Lower leg skin (tissue), 4 donors: Measurements from ENCODE around the gene STAT5A. TPM values are rescaled to one million over a fixed set of nuclear protein-coding genes. Genes with fewer than 3 reads are reported as not detected.

Experiments
- DNase-seq, 2 donors: peaks; one replicate each; pipeline ENCODE4 v3.0.0-alpha.2; 2019; ENCODE audit warnings: low spot score in 2 of 2
- H3K4me3 ChIP-seq: fragments of 200-600 bp; sonication (generic); 2 replicates; pipeline ENCODE4 v1.5.1; 2017; ENCODE audit warnings: mild to moderate bottlenecking, low read depth; ENCODE audit not compliant: poor library complexity, severe bottlenecking
- POLR2A ChIP-seq, 2 donors: fragments of 450-650 bp; IDR thresholded peaks; one replicate each; pipeline ENCODE4 v1.6.1; 2016 to 2017; ENCODE audit warnings: antibody characterized with exemption in 2 of 2, mild to moderate bottlenecking in 1 of 2, moderate library complexity in 1 of 2
- WGBS, 2 donors: methylation state at CpG; one replicate each; pipeline ENCODE4 v1.1.5; 2018; 5-methylcytosine and 5-hydroxymethylcytosine counted together
- intact Hi-C: fragments of 100-400 bp; cut with DNase I; formaldehyde crosslinking; loops from one replicate; pipeline ENCODE4 v1.15.0; 2023; ENCODE audit warnings: low total_unique reads
- total RNA-seq, 4 donors: library from RNA; depleted of rRNA; stranded (reverse); fragments of >200 nt; gene quantifications; one replicate each; pipeline ENCODE4 v1.1.0, GENCODE V29; 2016
- TF ChIP-seq, protein P1 (sequence below), 3 donors: fragments of 450-650 bp; IDR thresholded peaks; one replicate each; pipeline ENCODE4 v1.5.1; 2016; ENCODE audit warnings: antibody characterized with exemption in 3 of 3, mild to moderate bottlenecking in 3 of 3, moderate library complexity in 2 of 3

Gene STAT5A
- total RNA-seq, 4 donors from 2014 or later, result 25.1 to 60.9 (median 48.0) TPM

DNA sequence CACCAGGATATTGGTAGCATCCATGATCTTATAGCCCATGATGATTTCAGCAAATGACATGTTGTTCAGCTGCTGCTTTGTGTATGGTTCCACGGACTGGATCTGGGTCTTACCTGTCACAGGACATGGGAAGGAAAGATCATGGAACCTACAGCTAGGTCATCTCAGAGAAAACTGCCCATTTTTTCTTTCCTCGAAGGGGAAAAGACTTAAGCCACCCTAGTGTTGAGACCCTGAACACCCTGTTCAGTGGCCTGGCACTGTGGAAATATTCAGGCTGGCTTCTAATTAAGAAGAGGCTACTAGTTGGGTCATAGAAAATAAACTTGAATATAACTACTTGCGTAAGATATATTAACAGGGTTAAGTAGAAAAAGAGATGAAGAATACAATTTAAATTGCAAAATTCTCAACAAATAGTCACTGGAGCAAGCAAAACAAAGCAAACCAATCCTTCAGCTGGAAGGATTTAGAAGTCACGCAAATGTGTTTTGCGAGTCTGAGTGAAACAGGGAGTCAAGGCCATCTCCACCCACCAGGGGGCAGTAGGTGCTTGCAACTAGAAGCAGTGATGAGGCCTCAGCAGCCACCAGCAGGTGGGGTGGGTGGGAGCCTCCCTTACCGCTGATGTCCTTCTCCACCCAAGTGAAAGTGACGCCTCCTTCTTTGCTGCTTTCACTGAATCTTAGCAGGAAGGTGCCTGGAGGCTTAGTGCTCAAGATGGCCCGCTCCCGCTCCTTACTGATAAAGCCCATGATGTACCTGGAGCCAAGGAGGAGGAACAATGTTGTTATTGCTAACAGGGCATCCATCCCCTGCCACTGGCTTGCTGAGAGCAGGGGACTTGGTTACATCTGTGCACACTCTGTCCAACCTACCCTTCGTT lies 34.3 kb downstream of the STAT5A start:
- 40 to 41% methylated on average over 10 of the region's 10 CpGs for WGBS, 2 donors
- DNase-seq, result peak; percentile 94 to 99
- intact Hi-C loops, result loop anchor here (5.0 kb wide), 2 partner anchors 80 to 195 kb away; no protein-coding TSS in a partner anchor
- TF ChIP-seq, protein P1, sequence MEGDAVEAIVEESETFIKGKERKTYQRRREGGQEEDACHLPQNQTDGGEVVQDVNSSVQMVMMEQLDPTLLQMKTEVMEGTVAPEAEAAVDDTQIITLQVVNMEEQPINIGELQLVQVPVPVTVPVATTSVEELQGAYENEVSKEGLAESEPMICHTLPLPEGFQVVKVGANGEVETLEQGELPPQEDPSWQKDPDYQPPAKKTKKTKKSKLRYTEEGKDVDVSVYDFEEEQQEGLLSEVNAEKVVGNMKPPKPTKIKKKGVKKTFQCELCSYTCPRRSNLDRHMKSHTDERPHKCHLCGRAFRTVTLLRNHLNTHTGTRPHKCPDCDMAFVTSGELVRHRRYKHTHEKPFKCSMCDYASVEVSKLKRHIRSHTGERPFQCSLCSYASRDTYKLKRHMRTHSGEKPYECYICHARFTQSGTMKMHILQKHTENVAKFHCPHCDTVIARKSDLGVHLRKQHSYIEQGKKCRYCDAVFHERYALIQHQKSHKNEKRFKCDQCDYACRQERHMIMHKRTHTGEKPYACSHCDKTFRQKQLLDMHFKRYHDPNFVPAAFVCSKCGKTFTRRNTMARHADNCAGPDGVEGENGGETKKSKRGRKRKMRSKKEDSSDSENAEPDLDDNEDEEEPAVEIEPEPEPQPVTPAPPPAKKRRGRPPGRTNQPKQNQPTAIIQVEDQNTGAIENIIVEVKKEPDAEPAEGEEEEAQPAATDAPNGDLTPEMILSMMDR (IDR thresholded peaks at IDR 0.05), result peak in 1 of 3 donors; percentile 98
- TF ChIP-seq POLR2A (IDR thresholded peaks at IDR 0.05), result no peak
- no peak overlapping the region for H3K4me3 ChIP-seq

DNA sequence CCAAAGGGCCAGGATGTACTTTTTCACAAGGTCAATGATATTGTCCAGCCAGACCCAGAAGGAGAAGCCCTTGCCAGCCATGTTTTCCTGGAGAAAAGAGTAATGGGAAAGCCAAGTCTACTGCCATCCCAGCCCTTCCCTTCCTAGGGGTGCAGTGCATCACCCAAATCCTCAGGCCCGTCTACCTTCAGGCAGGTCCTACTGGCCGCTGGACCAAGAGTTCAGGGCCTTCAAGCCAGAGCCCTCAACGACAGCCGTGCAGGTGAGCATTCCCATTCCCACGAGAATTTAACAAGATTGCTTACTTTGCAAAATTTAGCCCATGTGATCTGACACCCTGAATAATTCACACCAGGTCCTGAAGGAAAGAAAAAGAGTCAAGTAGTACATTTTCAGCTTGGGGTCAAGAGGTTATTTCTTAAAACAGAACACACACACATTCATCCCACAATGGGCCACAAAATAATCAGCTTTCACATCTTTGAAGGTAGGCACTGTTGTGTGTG lies 35.0 kb downstream of the STAT5A start:
- no peak overlapping the region for H3K4me3 ChIP-seq
- TF ChIP-seq POLR2A (IDR thresholded peaks at IDR 0.05), result no peak
- TF ChIP-seq, protein P1 (IDR thresholded peaks at IDR 0.05), result no peak
- 74 to 85% methylated on average over 5 of the region's 5 CpGs for WGBS, 2 donors
- DNase-seq, result no peak
- intact Hi-C loops, result loop anchor here (5.0 kb wide), 2 partner anchors 79 to 194 kb away; no protein-coding TSS in a partner anchor

DNA sequence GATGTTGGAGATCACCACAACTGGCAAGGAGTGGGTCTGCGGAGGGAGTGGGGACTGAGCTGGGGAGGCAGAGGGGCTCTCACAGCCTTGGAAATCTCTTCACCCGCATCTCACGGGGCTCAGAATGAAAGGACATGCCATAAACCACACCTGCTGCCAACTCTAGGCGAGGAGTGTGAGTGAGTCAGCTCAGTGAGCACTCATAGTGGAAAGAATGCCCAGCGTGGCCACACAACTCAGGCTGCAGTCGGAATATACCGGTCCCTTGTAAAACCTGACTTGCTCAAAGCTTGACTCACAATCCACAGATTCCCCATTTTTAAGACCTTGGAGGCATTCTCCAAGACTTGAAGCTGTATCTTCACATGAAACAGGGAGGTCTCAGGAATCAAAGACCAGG lies 36.7 kb downstream of the STAT5A start:
- TF ChIP-seq POLR2A (IDR thresholded peaks at IDR 0.05), result no peak
- TF ChIP-seq, protein P1 (IDR thresholded peaks at IDR 0.05), result no peak
- H3K4me3 ChIP-seq, result no peak overlapping the region
- intact Hi-C loops, result no loop called here
- WGBS, 2 donors, result 48 to 50% methylated on average over 7 of the region's 7 CpGs
- DNase-seq, result no peak

DNA sequence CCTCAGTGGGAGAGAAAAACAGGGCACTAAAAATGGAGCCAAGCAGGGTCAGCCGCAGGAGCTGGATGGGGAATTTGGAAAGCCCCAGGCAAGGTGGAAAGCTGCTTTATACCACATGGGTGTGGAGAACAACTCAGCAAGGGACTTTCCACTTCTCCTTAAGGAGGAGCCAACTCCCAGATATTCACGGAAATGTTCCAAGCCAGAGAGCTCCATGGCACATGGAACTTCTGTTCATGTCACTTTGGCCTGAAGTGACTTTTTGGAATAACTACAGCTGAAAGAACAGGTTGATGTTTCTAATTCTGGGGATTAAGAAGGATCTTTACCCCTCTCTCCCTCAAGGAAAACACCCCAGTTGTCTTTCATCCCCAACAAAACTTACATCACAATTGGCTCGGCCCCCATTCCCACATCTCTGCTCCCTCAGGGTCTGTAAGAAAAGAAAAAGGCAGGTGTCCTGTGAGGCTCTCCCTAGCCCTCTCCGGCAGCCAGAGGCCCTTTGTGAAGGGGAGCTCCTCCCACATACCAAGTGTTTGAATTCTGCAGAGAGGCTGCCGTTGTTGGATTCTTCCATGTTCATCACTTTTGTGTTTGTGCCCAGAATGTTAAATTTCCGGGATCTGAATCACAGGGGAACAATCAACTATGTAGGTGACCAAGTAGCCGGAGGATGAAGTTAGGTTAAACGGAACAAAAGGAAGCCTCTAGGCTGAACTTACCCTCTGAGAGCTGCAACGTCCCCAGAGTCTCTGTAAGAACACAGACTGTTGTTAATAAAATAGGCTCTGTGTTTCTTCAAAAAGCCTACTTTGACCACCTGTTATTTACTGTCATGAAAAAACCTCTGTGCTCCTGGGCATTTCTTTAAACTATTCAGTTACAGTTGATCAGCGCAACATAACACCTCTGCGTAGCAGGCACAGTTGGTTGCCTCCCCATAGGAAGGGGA lies 41.0 kb downstream of the STAT5A start:
- intact Hi-C loops, result no loop called here
- WGBS, 2 donors, result 25 to 29% methylated on average over 11 of the region's 11 CpGs

DNA sequence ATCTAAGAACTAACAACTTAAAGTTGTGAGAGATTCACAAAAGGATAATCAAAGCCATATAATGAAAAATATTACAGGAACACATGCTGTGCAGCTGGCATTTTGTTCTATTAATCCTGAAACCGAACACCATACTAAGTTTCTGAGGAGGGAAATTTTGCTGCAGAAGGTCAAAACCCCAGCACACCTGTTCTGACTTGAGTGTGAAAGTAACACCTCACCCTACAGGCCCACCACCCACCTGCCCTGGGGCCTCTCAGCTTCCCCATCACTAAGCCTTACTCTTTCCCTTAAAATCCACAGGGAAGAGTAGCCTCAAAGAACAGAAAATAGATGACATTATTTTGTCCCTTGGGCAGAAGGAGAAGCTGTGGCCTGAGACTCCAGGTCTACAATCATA lies 44.8 kb downstream of the STAT5A start:
- WGBS, 2 donors, result 43 to 52% methylated on average over 1 of the region's 1 CpG
- TF ChIP-seq POLR2A (IDR thresholded peaks at IDR 0.05), result no peak
- TF ChIP-seq, protein P1 (IDR thresholded peaks at IDR 0.05), result no peak
- H3K4me3 ChIP-seq, result no peak overlapping the region
- DNase-seq, result no peak
- intact Hi-C loops, result no loop called here

More for the DNA sequence above, 41.0 kb downstream of the STAT5A start:
- H3K4me3 ChIP-seq, result no peak overlapping the region
- TF ChIP-seq, protein P1 (IDR thresholded peaks at IDR 0.05), result no peak
- TF ChIP-seq POLR2A (IDR thresholded peaks at IDR 0.05), result no peak
- no peak for DNase-seq
